C4-2B (cell line): Measurements from ENCODE around the gene CAMK2A.

ENCODE experiments used
- ZFX ChIP-seq: fragments of 450-650 bp; IDR thresholded peaks from 2 replicates; pipeline ENCODE4 v1.6.1; 2017
- TF ChIP-seq, protein P1 (sequence below): fragments of 450-650 bp; conservative IDR thresholded peaks from 2 replicates; pipeline ENCODE4 v1.5.1; 2017; ENCODE audit warnings: mild to moderate bottlenecking

DNA sequence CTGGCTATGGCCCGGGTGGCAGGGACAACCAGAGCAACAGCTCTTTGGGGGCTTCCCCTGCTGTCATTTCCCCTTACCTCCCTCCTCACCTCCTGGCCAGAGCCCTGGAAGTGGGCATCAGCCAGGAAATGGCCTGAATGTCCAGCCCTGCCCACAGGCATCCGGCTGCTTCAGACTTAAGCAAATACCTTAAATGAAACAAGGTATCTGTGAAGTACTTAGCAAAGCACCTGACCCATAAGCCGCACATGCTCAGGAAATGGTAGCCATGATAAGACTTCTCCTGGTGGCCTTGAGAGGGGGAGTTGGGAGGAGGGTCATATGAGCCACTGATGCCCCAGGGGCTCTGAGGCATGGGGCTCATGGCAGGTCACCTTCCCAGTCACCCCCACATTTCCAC, 43.8 kb downstream of the CAMK2A start:
- TF ChIP-seq, protein P1, sequence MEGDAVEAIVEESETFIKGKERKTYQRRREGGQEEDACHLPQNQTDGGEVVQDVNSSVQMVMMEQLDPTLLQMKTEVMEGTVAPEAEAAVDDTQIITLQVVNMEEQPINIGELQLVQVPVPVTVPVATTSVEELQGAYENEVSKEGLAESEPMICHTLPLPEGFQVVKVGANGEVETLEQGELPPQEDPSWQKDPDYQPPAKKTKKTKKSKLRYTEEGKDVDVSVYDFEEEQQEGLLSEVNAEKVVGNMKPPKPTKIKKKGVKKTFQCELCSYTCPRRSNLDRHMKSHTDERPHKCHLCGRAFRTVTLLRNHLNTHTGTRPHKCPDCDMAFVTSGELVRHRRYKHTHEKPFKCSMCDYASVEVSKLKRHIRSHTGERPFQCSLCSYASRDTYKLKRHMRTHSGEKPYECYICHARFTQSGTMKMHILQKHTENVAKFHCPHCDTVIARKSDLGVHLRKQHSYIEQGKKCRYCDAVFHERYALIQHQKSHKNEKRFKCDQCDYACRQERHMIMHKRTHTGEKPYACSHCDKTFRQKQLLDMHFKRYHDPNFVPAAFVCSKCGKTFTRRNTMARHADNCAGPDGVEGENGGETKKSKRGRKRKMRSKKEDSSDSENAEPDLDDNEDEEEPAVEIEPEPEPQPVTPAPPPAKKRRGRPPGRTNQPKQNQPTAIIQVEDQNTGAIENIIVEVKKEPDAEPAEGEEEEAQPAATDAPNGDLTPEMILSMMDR, result no peak
- TF ChIP-seq ZFX, result no peak
